ENCODE data around the gene FAM53B. TPM values are rescaled to one million over a fixed set of nuclear protein-coding genes. Genes with fewer than 3 reads are reported as not detected.

Gene FAM53B
- total RNA-seq, 1 experiment from 2014 or later, result 9.8 TPM

GRCh38 chr10:124739986-124740368 is 4.2 kb downstream of the FAM53B start:
- no TSS peak for BruUV-seq (replicated peaks)
- peaks cover 25% of the 10 kb centered on the region for H3K4me1 ChIP-seq (replicated peaks; ENCODE audit: insufficient read depth)
- intact Hi-C loops (cut with micrococcal nuclease; ENCODE audit: unreplicated experiment), result loop anchor here (2.0 to 10.0 kb wide), 5 partner anchors 52 to 1158 kb away; partner anchors contain the start of genes EEF1AKMT2 and OAT
- H3K27ac ChIP-seq, result no peak overlapping the region
- H3K36me3 ChIP-seq (ENCODE audit: low read depth), result no peaks in the 10 kb centered on the region
- no peaks in the 10 kb centered on the region for H3K9me2 ChIP-seq (ENCODE audit: insufficient read depth)
- no peaks in the 10 kb centered on the region for H3K9me3 ChIP-seq (ENCODE audit: insufficient read depth, low read depth)
- H3F3A ChIP-seq (ENCODE audit: insufficient read depth, low read depth), result peaks cover 3% of the 10 kb centered on the region
- no peak for TF ChIP-seq EZH2 (IDR thresholded peaks at IDR 0.05; ENCODE audit: low read depth)
- no peak for TF ChIP-seq CTCF (conservative IDR thresholded peaks at IDR 0.05)
- H3K27me3 ChIP-seq (ENCODE audit: insufficient read depth, low read depth), result no peaks in the 10 kb centered on the region
- H3K4me3 ChIP-seq, result no peak overlapping the region
- H3K4me2 ChIP-seq, result no peak overlapping the region
- ChIA-PET POLR2A (ENCODE audit: unreplicated experiment) (no interaction called here), CTCF (no interaction called here)
- H2AFZ ChIP-seq, result no peak overlapping the region
- peaks cover 20% of the 10 kb centered on the region for H3K79me2 ChIP-seq (ENCODE audit: low read depth)
- no peak for DNase-seq
- peaks cover 5% of the 10 kb centered on the region for H4K20me1 ChIP-seq (ENCODE audit: insufficient read depth)

- Histone ChIP-seq H3K79me2 (ENCODE audit: low read depth) (peaks cover 20% of the 10 kb centered on the region), H3K4me1 (replicated peaks; ENCODE audit: insufficient read depth) (peaks cover 21% of the 10 kb centered on the region; the same call in 1 of the 2 replicates), H4K20me1 (ENCODE audit: insufficient read depth) (peaks cover 5% of the 10 kb centered on the region), H2AFZ (no peak overlapping the region), H3K27me3 (ENCODE audit: insufficient read depth, low read depth) (no peaks in the 10 kb centered on the region), H3K4me3 (no peak overlapping the region), H3K27ac (no peak overlapping the region), H3K36me3 (ENCODE audit: low read depth) (no peaks in the 10 kb centered on the region), H3F3A (ENCODE audit: insufficient read depth, low read depth) (no peaks in the 10 kb centered on the region), H3K9me2 (ENCODE audit: insufficient read depth) (no peaks in the 10 kb centered on the region), H3K4me2 (no peak overlapping the region), H3K9me3 (ENCODE audit: insufficient read depth, low read depth) (no peaks in the 10 kb centered on the region)
- intact Hi-C loops (cut with micrococcal nuclease; ENCODE audit: unreplicated experiment), result no loop called here
- CTCF ChIA-PET, result interaction anchor here (0.5 to 0.7 kb wide), 2 partner anchors 311 to 350 kb away, joined by 3 to 8 read pairs; no protein-coding TSS in a partner anchor
- POLR2A ChIA-PET (ENCODE audit: unreplicated experiment), result no interaction called here
- TF ChIP-seq EZH2 (IDR thresholded peaks at IDR 0.05; ENCODE audit: low read depth), result no peak
- no peak for TF ChIP-seq CTCF (conservative IDR thresholded peaks at IDR 0.05)
- no peak for DNase-seq
- BruUV-seq (replicated peaks), result no TSS peak
Observed at GRCh38 chr10:124739119-124739921, 4.9 kb downstream of the FAM53B start.

- H3K4me1 ChIP-seq (replicated peaks; ENCODE audit: insufficient read depth), result peaks cover 21% of the 10 kb centered on the region; the same call in 1 of the 2 replicates
- TF ChIP-seq EZH2 (IDR thresholded peaks at IDR 0.05; ENCODE audit: low read depth) (no peak), CTCF (conservative IDR thresholded peaks at IDR 0.05) (no peak)
- no TSS peak for BruUV-seq (replicated peaks)
- POLR2A ChIA-PET (ENCODE audit: unreplicated experiment), result no interaction called here
- DNase-seq, result no peak
- intact Hi-C loops (cut with micrococcal nuclease; ENCODE audit: unreplicated experiment), result no loop called here
- CTCF ChIA-PET, result interaction anchor here (0.5 kb wide), 1 partner anchor 311 kb away, joined by 3 read pairs; no protein-coding TSS in a partner anchor
- peaks cover 5% of the 10 kb centered on the region for H4K20me1 ChIP-seq (ENCODE audit: insufficient read depth)
- H3K79me2 ChIP-seq (ENCODE audit: low read depth), result peaks cover 20% of the 10 kb centered on the region
- no peaks in the 10 kb centered on the region for H3K9me2 ChIP-seq (ENCODE audit: insufficient read depth)
- H3K4me3 ChIP-seq, result no peak overlapping the region
- no peaks in the 10 kb centered on the region for H3F3A ChIP-seq (ENCODE audit: insufficient read depth, low read depth)
- H3K27me3 ChIP-seq (ENCODE audit: insufficient read depth, low read depth), result no peaks in the 10 kb centered on the region
- no peaks in the 10 kb centered on the region for H3K36me3 ChIP-seq (ENCODE audit: low read depth)
- H3K27ac ChIP-seq, result no peak overlapping the region
- H2AFZ ChIP-seq, result no peak overlapping the region
- no peaks in the 10 kb centered on the region for H3K9me3 ChIP-seq (ENCODE audit: insufficient read depth, low read depth)
- no peak overlapping the region for H3K4me2 ChIP-seq
Observed at GRCh38 chr10:124738441-124738840, 5.7 kb downstream of the FAM53B start.
